LNCAP (cell line): Measurements from ENCODE around the gene PFKFB3.

ENCODE experiments used
- TF ChIP-seq, protein P1 (sequence below): fragments of 450-650 bp; IDR thresholded peaks from 2 replicates; pipeline ENCODE4 v1.5.1; 2017; ENCODE audit warnings: mild to moderate bottlenecking

PFKFB3 gene

GRCh38 chr10:6254201-6254600 lies 51.5 kb downstream of the PFKFB3 start:
- TF ChIP-seq, protein P1, sequence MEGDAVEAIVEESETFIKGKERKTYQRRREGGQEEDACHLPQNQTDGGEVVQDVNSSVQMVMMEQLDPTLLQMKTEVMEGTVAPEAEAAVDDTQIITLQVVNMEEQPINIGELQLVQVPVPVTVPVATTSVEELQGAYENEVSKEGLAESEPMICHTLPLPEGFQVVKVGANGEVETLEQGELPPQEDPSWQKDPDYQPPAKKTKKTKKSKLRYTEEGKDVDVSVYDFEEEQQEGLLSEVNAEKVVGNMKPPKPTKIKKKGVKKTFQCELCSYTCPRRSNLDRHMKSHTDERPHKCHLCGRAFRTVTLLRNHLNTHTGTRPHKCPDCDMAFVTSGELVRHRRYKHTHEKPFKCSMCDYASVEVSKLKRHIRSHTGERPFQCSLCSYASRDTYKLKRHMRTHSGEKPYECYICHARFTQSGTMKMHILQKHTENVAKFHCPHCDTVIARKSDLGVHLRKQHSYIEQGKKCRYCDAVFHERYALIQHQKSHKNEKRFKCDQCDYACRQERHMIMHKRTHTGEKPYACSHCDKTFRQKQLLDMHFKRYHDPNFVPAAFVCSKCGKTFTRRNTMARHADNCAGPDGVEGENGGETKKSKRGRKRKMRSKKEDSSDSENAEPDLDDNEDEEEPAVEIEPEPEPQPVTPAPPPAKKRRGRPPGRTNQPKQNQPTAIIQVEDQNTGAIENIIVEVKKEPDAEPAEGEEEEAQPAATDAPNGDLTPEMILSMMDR: no peak

- TF ChIP-seq, protein P1: no peak
These were observed 52.9 kb downstream of the PFKFB3 start for GRCh38 chr10:6255548-6256061.

DNA sequence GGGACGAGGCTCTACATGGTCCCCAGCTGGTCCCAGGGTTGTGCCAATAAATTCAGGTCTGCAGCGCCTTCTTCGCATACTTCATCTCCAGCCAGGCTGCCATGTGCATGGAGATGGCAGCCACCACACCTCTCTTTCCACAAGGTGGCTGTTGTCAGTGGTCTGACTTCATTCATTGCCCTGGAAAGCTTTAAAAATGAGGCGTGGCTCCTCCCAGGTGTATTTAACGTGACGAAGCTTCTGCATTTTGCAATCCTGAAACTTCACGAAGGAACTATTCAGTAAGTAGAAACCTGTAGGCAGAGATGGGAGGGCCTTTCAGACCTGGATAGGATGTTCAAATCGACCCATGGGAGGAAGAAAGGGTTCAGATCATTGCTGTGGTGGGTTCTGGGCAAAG lies 53.7 kb downstream of the PFKFB3 start:
- TF ChIP-seq, protein P1: no peak

- TF ChIP-seq, protein P1: no peak
These were observed 56.4 kb downstream of the PFKFB3 start for GRCh38 chr10:6259153-6259552.

DNA sequence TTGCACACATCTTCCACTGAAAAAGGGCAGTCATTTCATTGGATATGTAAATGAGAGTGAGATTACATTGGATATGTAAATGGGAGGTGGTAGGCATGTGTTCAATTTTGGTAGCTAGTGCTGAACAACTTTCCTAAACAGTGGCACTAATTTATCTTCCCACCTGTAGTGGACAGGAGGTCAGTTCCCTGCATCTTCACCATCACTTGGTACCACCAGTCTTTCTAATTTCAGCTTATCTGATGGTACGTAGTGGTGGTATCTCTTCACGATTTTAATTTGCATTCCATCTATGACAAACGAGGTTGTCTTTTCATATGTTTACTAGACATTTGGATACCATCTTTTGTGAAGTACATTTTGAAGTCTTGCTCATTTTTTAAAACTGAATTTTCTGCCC lies 58.1 kb downstream of the PFKFB3 start:
- TF ChIP-seq, protein P1: no peak

- TF ChIP-seq, protein P1: no peak
These were observed 65.2 kb downstream of the PFKFB3 start for GRCh38 chr10:6267941-6268340.

DNA sequence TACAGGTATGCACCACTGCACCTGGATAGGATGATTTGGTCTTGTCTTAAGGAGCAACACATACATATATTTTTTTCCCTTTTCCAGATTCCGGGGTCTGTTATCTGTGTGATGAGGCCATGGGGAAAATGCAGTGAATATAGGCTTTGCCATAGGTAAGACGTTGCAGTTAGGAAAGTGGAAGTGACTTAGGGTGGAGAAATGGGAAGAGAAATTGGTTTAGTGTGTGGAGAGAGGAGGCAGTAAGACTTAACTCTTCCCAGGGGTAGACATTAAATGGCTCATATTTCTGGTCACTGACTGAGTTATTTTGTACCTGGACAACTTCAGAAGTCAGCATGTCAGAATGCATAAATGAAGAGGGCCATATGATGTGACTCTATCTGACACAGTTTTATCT lies 66.7 kb downstream of the PFKFB3 start:
- TF ChIP-seq, protein P1: no peak
